Measurements from ENCODE around the gene RCC2. TPM values are rescaled to one million over a fixed set of nuclear protein-coding genes. Genes with fewer than 3 reads are reported as not detected.

Gene RCC2
- total and polyA plus RNA-seq, 8 donors = 15.8 to 73.6 (median 26.0) TPM

GRCh38 chr1:17372955-17373354 lies 66.5 kb downstream of the RCC2 start:
- no peak for TF ChIP-seq EP300 (IDR thresholded peaks at IDR 0.05)
- TF ChIP-seq POLR2AphosphoS5 (IDR thresholded peaks at IDR 0.05) = no peak
- no peak for TF ChIP-seq POLR2A (IDR thresholded peaks at IDR 0.05)
- no peak for TF ChIP-seq CTCF (IDR thresholded peaks at IDR 0.05)
- no peaks in the 10 kb centered on the region for H3K36me3 ChIP-seq
- whole genome bisulfite sequencing, 5 donors = 76 to 86% (median 79%) methylated on average over 18 of the region's 18 CpGs
- H3K27me3 ChIP-seq = peaks cover 0 to 47% (median 3%) of the 10 kb centered on the region in 3 donors
- no peak overlapping the region for H3K27ac ChIP-seq
- no peaks in the 10 kb centered on the region for H3K9me3 ChIP-seq
- H3K4me1 ChIP-seq = no peaks in the 10 kb centered on the region
- DNase-seq = no peak
- no peak overlapping the region for H3K4me3 ChIP-seq
- intact Hi-C loops (cut with DNase I; ENCODE audit: low total_unique reads) = loop anchor here (10.0 kb wide), 1 partner anchor 1262 kb away; the partner anchor contains the start of gene PAX7

GRCh38 chr1:17371896-17372295 lies 67.6 kb downstream of the RCC2 start, which contains the start of gene PADI6:
PADI6 (plus strand) TSS chr1:17372196; CDS start chr1:17372246, 50 bp downstream.
- intact Hi-C loops (cut with DNase I; ENCODE audit: low total_unique reads) = loop anchor here (10.0 kb wide), 1 partner anchor 1263 kb away; the partner anchor contains the start of gene PAX7
- Histone ChIP-seq H3K36me3 (no peaks in the 10 kb centered on the region), H3K9me3 (no peaks in the 10 kb centered on the region), H3K4me3 (no peak within 1 kb of the TSS), H3K27me3 (peaks cover 0 to 47% (median 0%) of the 10 kb centered on the region in 3 donors), H3K27ac (no peak within 1 kb of the TSS), H3K4me1 (no peaks in the 10 kb centered on the region)
- TF ChIP-seq POLR2A (IDR thresholded peaks at IDR 0.05) = no peak
- no peak for DNase-seq
- 57 to 80% (median 68%) methylated on average over 7 of the region's 7 CpGs for WGBS, 5 donors

GRCh38 chr1:17370618-17371017 lies 68.9 kb downstream of the RCC2 start:
- H3K36me3 ChIP-seq = no peaks in the 10 kb centered on the region
- DNase-seq = no peak
- WGBS, 5 donors = 40 to 57% (median 45%) methylated on average over 2 of the region's 2 CpGs
- H3K4me1 ChIP-seq = no peaks in the 10 kb centered on the region
- no peak for TF ChIP-seq EP300 (IDR thresholded peaks at IDR 0.05)
- TF ChIP-seq POLR2AphosphoS5 (IDR thresholded peaks at IDR 0.05) = no peak
- TF ChIP-seq CTCF (IDR thresholded peaks at IDR 0.05) = no peak
- no peak for TF ChIP-seq POLR2A (IDR thresholded peaks at IDR 0.05)
- intact Hi-C loops (cut with DNase I; ENCODE audit: low total_unique reads) = loop anchor here (10.0 kb wide), 1 partner anchor 1264 kb away; the partner anchor contains the start of gene PAX7
- peaks cover 0 to 58% (median 0%) of the 10 kb centered on the region in 3 donors for H3K27me3 ChIP-seq
- no peak overlapping the region for H3K4me3 ChIP-seq
- no peaks in the 10 kb centered on the region for H3K9me3 ChIP-seq
- no peak overlapping the region for H3K27ac ChIP-seq

- intact Hi-C loops (cut with DNase I; ENCODE audit: low total_unique reads) = no loop called here
- 59 to 82% (median 75%) methylated on average over 7 to 9 of the region's 9 CpGs for WGBS, 5 donors
- H3K9me3 ChIP-seq = peaks cover 0 to under 1% (median 0%) of the 10 kb centered on the region in 4 donors
- no peak overlapping the region for H3K27ac ChIP-seq
- TF ChIP-seq CTCF (IDR thresholded peaks at IDR 0.05) = no peak
- TF ChIP-seq POLR2AphosphoS5 (IDR thresholded peaks at IDR 0.05) = no peak
- TF ChIP-seq POLR2A (IDR thresholded peaks at IDR 0.05) = no peak
- TF ChIP-seq EP300 (IDR thresholded peaks at IDR 0.05) = no peak
- no peaks in the 10 kb centered on the region for H3K4me1 ChIP-seq
- no peaks in the 10 kb centered on the region for H3K36me3 ChIP-seq
- H3K27me3 ChIP-seq = peaks cover 0 to 57% (median 5%) of the 10 kb centered on the region in 3 donors
- DNase-seq = no peak
- no peak overlapping the region for H3K4me3 ChIP-seq
Observed at GRCh38 chr1:17369466-17369865, 70.0 kb downstream of the RCC2 start.

GRCh38 chr1:17365293-17365692 lies 74.2 kb downstream of the RCC2 start:
- intact Hi-C loops (cut with DNase I; ENCODE audit: low total_unique reads) = no loop called here
- H3K4me1 ChIP-seq = no peaks in the 10 kb centered on the region
- no peak overlapping the region for H3K27ac ChIP-seq
- H3K4me3 ChIP-seq = no peak overlapping the region
- H3K36me3 ChIP-seq = no peaks in the 10 kb centered on the region
- no peak for DNase-seq
- WGBS, 5 donors = 60 to 79% (median 76%) methylated on average over 3 of the region's 3 CpGs
- TF ChIP-seq POLR2A (IDR thresholded peaks at IDR 0.05) (no peak), EP300 (IDR thresholded peaks at IDR 0.05) (no peak), POLR2AphosphoS5 (IDR thresholded peaks at IDR 0.05) (no peak)
- H3K27me3 ChIP-seq = peaks cover 0 to 55% (median 5%) of the 10 kb centered on the region in 3 donors
- H3K9me3 ChIP-seq = peaks cover 0 to 4% (median 0%) of the 10 kb centered on the region in 4 donors
